ENCODE data around the gene SCAF4.

Gene SCAF4

GRCh38 chr21:31622397-31622796 lies 109.5 kb downstream of the SCAF4 start:
- TF ChIP-seq POLR2A (IDR thresholded peaks at IDR 0.05; ENCODE audit: low read depth, low read length) = no peak
- no peak for FAIRE-seq
- no peak for DNase-seq (ENCODE audit: insufficient read length)
